CD1c-positive myeloid dendritic cell (primary cell): ENCODE measurements around the gene PRSS56.

ENCODE experiments used
- DNase-seq: peaks from one replicate; pipeline ENCODE4 v3.0.0-alpha.2; 2016; ENCODE audit errors: extremely low spot score

The PRSS56 gene

GRCh38 chr2:232573042-232573441 is 52.9 kb downstream of the PRSS56 start:
- DNase-seq, result no peak

GRCh38 chr2:232573771-232574435 is 53.7 kb downstream of the PRSS56 start:
- no peak for DNase-seq

GRCh38 chr2:232574674-232575403 is 54.7 kb downstream of the PRSS56 start:
- DNase-seq, result no peak
